ENCODE measurements around the gene SEMA5A.

DNA sequence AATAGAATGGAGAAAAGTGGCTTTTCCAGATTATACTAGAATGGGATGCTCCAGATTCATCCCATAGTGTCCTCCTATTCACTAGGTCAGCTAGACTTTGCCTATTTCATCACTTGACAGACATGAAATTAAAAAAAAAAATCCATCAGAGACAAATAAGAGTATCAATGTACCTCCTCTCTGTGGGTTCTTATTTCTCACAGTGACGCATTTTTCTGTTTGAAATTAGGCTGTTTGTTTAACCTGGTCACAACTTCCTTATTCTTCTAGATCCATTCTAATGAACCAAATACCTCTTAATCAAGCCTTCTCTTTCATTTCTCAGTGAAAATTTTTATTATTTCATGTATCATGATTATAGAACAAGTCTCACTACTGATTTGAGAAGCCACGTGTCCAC is 305.4 kb downstream of the SEMA5A start:
- TF ChIP-seq, protein P1, sequence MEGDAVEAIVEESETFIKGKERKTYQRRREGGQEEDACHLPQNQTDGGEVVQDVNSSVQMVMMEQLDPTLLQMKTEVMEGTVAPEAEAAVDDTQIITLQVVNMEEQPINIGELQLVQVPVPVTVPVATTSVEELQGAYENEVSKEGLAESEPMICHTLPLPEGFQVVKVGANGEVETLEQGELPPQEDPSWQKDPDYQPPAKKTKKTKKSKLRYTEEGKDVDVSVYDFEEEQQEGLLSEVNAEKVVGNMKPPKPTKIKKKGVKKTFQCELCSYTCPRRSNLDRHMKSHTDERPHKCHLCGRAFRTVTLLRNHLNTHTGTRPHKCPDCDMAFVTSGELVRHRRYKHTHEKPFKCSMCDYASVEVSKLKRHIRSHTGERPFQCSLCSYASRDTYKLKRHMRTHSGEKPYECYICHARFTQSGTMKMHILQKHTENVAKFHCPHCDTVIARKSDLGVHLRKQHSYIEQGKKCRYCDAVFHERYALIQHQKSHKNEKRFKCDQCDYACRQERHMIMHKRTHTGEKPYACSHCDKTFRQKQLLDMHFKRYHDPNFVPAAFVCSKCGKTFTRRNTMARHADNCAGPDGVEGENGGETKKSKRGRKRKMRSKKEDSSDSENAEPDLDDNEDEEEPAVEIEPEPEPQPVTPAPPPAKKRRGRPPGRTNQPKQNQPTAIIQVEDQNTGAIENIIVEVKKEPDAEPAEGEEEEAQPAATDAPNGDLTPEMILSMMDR (IDR thresholded peaks at IDR 0.05), result no peak
- TF ChIP-seq POLR2AphosphoS5 (IDR thresholded peaks at IDR 0.05; ENCODE audit: insufficient read depth in 1 of 2, low read depth in 1 of 2) (no peak), POLR2A (IDR thresholded peaks at IDR 0.05) (no peak)
